HFFc6 (cell line): ENCODE results near the gene FN1. TPM values are rescaled to one million over a fixed set of nuclear protein-coding genes. Genes with fewer than 3 reads are reported as not detected.

Experiments used
- DNase-seq: peaks from one replicate; pipeline ENCODE4 v3.0.0-alpha.2; 2018
- H3K27ac Mint-ChIP-seq: 2 replicates; pipeline ENCODE4 v1.8.0; 2020; ENCODE audit warnings: mild to moderate bottlenecking, mixed read lengths
- H3K27me3 Mint-ChIP-seq: 2 replicates; pipeline ENCODE4 v1.8.0; 2021; ENCODE audit warnings: mild to moderate bottlenecking, moderate library complexity, mixed read lengths; ENCODE audit not compliant: insufficient read depth
- H3K36me3 Mint-ChIP-seq: 2 replicates; pipeline ENCODE4 v1.8.0; 2021; ENCODE audit warnings: low read depth, mixed read lengths
- H3K4me1 Mint-ChIP-seq: 2 replicates; pipeline ENCODE4 v1.8.0; 2020; ENCODE audit warnings: low read depth, mixed read lengths
- H3K4me3 Mint-ChIP-seq: 2 replicates; pipeline ENCODE4 v1.8.0; 2020; ENCODE audit warnings: mild to moderate bottlenecking, moderate library complexity, mixed read lengths
- H3K9me3 Mint-ChIP-seq: 2 replicates; pipeline ENCODE4 v1.8.0; 2020; ENCODE audit warnings: mild to moderate bottlenecking, mixed read lengths
- CTCF ChIP-seq: fragments of 200-600 bp; sonication (generic); IDR thresholded peaks from 2 replicates; pipeline ENCODE4 v1.5.0; 2021; ENCODE audit warnings: antibody characterized with exemption, mild to moderate bottlenecking
- total RNA-seq, 6 experiments: library from RNA; stranded (reverse); fragmentation: NEBNext Ultra II Directional; extraction: Animal tissue kit (Norgen Biotek cat#: 25700); gene quantifications; 2 replicates in 1 of 6; 3 replicates in 5 of 6; pipeline ENCODE4 v1.2.3, GENCODE V29; 2021

FN1 gene
- total RNA-seq, 6 experiments from 2014 or later = 2,848 to 5,249 (median 2,869) TPM

GRCh38 chr2:215372968-215373649 lies 62.8 kb downstream of the FN1 start:
- Mint-ChIP-seq H3K4me3 (peak overlapping the region; percentile 12; the same call in 1 of the 2 replicates), H3K4me1 (peaks cover 33% of the 10 kb centered on the region), H3K27me3 (peaks cover 47% of the 10 kb centered on the region)

GRCh38 chr2:215371915-215372897 lies 63.7 kb downstream of the FN1 start:
- TF ChIP-seq CTCF = no peak
- no peak for DNase-seq
- no peaks in the 10 kb centered on the region; the same call in 1 of the 2 replicates for H3K9me3 Mint-ChIP-seq

More at GRCh38 chr2:215372968-215373649, 62.8 kb downstream of the FN1 start:
- Mint-ChIP-seq H3K9me3 (no peaks in the 10 kb centered on the region; the same call in 1 of the 2 replicates), H3K27ac (peak overlapping the region; percentile 17; the same call in 1 of the 2 replicates), H3K36me3 (peaks cover 79% of the 10 kb centered on the region)
- no peak for DNase-seq
- no peak for TF ChIP-seq CTCF

GRCh38 chr2:215370112-215370965 lies 65.5 kb downstream of the FN1 start:
- Mint-ChIP-seq H3K9me3 (no peaks in the 10 kb centered on the region; the same call in 1 of the 2 replicates), H3K27me3 (peaks cover 41% of the 10 kb centered on the region), H3K36me3 (peaks cover 78% of the 10 kb centered on the region), H3K27ac (peak overlapping the region; percentile 78), H3K4me1 (peaks cover 56% of the 10 kb centered on the region), H3K4me3 (peak overlapping the region; percentile 45; the same call in 1 of the 2 replicates)
- DNase-seq = no peak
- no peak for TF ChIP-seq CTCF

More at GRCh38 chr2:215371915-215372897, 63.7 kb downstream of the FN1 start:
- H3K36me3 Mint-ChIP-seq = peaks cover 81% of the 10 kb centered on the region
- H3K27ac Mint-ChIP-seq = peak overlapping the region; percentile 66
- peaks cover 42% of the 10 kb centered on the region for H3K4me1 Mint-ChIP-seq
- H3K27me3 Mint-ChIP-seq = peaks cover 42% of the 10 kb centered on the region
- H3K4me3 Mint-ChIP-seq = peak overlapping the region; percentile 11; the same call in 1 of the 2 replicates

- Mint-ChIP-seq H3K9me3 (no peaks in the 10 kb centered on the region; the same call in 1 of the 2 replicates), H3K4me3 (peak overlapping the region; percentile 16; the same call in 1 of the 2 replicates), H3K27ac (peak overlapping the region; percentile 78), H3K27me3 (peaks cover 42% of the 10 kb centered on the region), H3K4me1 (peaks cover 67% of the 10 kb centered on the region), H3K36me3 (peaks cover 76% of the 10 kb centered on the region)
- TF ChIP-seq CTCF = no peak
- no peak for DNase-seq
Measured at GRCh38 chr2:215369181-215369760, 66.6 kb downstream of the FN1 start.
